CD4-positive, alpha-beta T cell (primary cell): ENCODE data around the gene ABCB9. TPM values are rescaled to one million over a fixed set of nuclear protein-coding genes. Genes with fewer than 3 reads are reported as not detected.

Source experiments
- ATAC-seq: fragments of 200-7000 bp; cut with Tn5 transposase; one replicate; pipeline ENCODE4 v1.10.0; 2022; ENCODE audit warnings: mild to moderate bottlenecking; ENCODE audit not compliant: poor library complexity
- CTCF ChIA-PET: fragments of 350-600 bp; sonication (Branson Sonifier 250); formaldehyde crosslinking; loops from one replicate; lab custom pipeline; 2021; ENCODE audit warnings: antibody characterized with exemption, inconsistent platforms; lab: Charles Lee
- POLR2A ChIA-PET: fragments of 350-600 bp; sonication (Branson Sonifier 250); formaldehyde crosslinking; loops from one replicate; lab custom pipeline; 2021; ENCODE audit warnings: antibody characterized with exemption, inconsistent platforms; lab: Charles Lee
- DNase-seq, 14 experiments: peaks; one replicate each; pipeline ENCODE4 v3.0.0-alpha.2; 2013 to 2020; ENCODE audit warnings: mixed read lengths in 2 of 14
- H3K27ac ChIP-seq, 2 donors: one replicate each; pipeline versions ENCODE4 v1.5.1 to v1.7.0; 2013; ENCODE audit warnings: low read length in 2 of 2, low read depth in 1 of 2, mild to moderate bottlenecking in 1 of 2
- H3K27me3 ChIP-seq, 2 experiments: 1 replicate in 1 of 2; 2 replicates in 1 of 2; pipeline versions ENCODE4 v1.6.1 to v1.7.0; 2013; ENCODE audit warnings: low read length in 2 of 2, control low read depth in 1 of 2, mild to moderate bottlenecking in 1 of 2, moderate library complexity in 1 of 2; ENCODE audit not compliant: insufficient read depth in 2 of 2, control insufficient read depth in 1 of 2
- H3K36me3 ChIP-seq: one replicate; pipeline ENCODE4 v1.6.1; 2013; ENCODE audit warnings: low read length, control low read depth; ENCODE audit not compliant: insufficient read depth
- H3K4me1 ChIP-seq: one replicate; pipeline ENCODE4 v1.6.1; 2013; ENCODE audit warnings: low read length, control low read depth; ENCODE audit not compliant: insufficient read depth
- H3K4me3 ChIP-seq: one replicate; pipeline ENCODE4 v1.5.1; 2013; ENCODE audit warnings: mild to moderate bottlenecking, low read length, moderate library complexity
- H3K9me3 ChIP-seq, 2 experiments: 1 replicate in 1 of 2; 2 replicates in 1 of 2; pipeline versions ENCODE4 v1.6.1 to v1.7.0; 2013; ENCODE audit warnings: low read length in 2 of 2, mild to moderate bottlenecking in 2 of 2, control low read depth in 1 of 2, moderate library complexity in 1 of 2; ENCODE audit not compliant: control insufficient read depth in 1 of 2, insufficient read depth in 1 of 2
- H3K27ac Mint-ChIP-seq: one replicate; pipeline ENCODE4 v1.8.0; 2020; ENCODE audit warnings: mixed read lengths
- H3K27me3 Mint-ChIP-seq: one replicate; pipeline ENCODE4 v1.8.0; 2021; ENCODE audit warnings: mixed read lengths
- H3K36me3 Mint-ChIP-seq: one replicate; pipeline ENCODE4 v1.8.0; 2021; ENCODE audit warnings: low read depth, mixed read lengths
- H3K4me1 Mint-ChIP-seq: one replicate; pipeline ENCODE4 v1.8.0; 2021; ENCODE audit warnings: low read depth, mixed read lengths
- H3K4me3 Mint-ChIP-seq: one replicate; pipeline ENCODE4 v1.8.0; 2020; ENCODE audit warnings: mild to moderate bottlenecking, mixed read lengths
- H3K9me3 Mint-ChIP-seq: one replicate; pipeline ENCODE4 v1.8.0; 2020; ENCODE audit warnings: mixed read lengths
- CTCF ChIP-seq: fragments of 200-600 bp; IDR thresholded peaks from one replicate; pipeline ENCODE4 v1.8.0; 2022; ENCODE audit warnings: antibody characterized with exemption, mild to moderate bottlenecking
- intact Hi-C, 2 experiments: fragments of 100-400 bp; cut with DNase I in 1 of 2; cut with micrococcal nuclease in 1 of 2; formaldehyde crosslinking; loops; one replicate each; pipeline versions ENCODE4 v1.15.1 to v1.9.0; 2023 to 2025; cut with DNase I, micrococcal nuclease
- total RNA-seq, 174 experiments: library from RNA in 2 of 174; stranded (reverse) in 2 of 174; gene quantifications; one replicate each; pipeline ENCODE4 v1.2.3 and lab custom pipeline; 2021 to 2026

The ABCB9 gene
- total RNA-seq, 2 experiments from 2014 or later: 5.4 to 6.2 TPM

GRCh38 chr12:122963941-122964265, 2.4 kb downstream of the ABCB9 start:
- no peak for TF ChIP-seq CTCF
- no peaks in the 10 kb centered on the region for H3K9me3 ChIP-seq
- Mint-ChIP-seq H3K9me3 (no peaks in the 10 kb centered on the region), H3K27me3 (no peaks in the 10 kb centered on the region), H3K4me3 (no peak overlapping the region), H3K27ac (no peak overlapping the region), H3K36me3 (no peaks in the 10 kb centered on the region), H3K4me1 (peaks cover 5% of the 10 kb centered on the region)
- H3K4me3 ChIP-seq: no peak overlapping the region
- no peak for DNase-seq
- ATAC-seq: no peak
- H3K27ac ChIP-seq: no peak overlapping the region
- no peaks in the 10 kb centered on the region for H3K36me3 ChIP-seq
- intact Hi-C loops: no loop called here
- peaks cover 28% of the 10 kb centered on the region for H3K4me1 ChIP-seq
- POLR2A ChIA-PET: no interaction called here
- no peaks in the 10 kb centered on the region for H3K27me3 ChIP-seq
- CTCF ChIA-PET: no interaction called here

GRCh38 chr12:122961531-122962329, 4.5 kb downstream of the ABCB9 start:
- POLR2A ChIA-PET: no interaction called here
- Mint-ChIP-seq H3K27me3 (no peaks in the 10 kb centered on the region), H3K27ac (no peak overlapping the region), H3K9me3 (no peaks in the 10 kb centered on the region), H3K4me1 (peaks cover 5% of the 10 kb centered on the region), H3K4me3 (no peak overlapping the region), H3K36me3 (no peaks in the 10 kb centered on the region)
- Histone ChIP-seq H3K36me3 (no peaks in the 10 kb centered on the region), H3K9me3 (no peaks in the 10 kb centered on the region), H3K4me1 (peaks cover 25% of the 10 kb centered on the region), H3K4me3 (no peak overlapping the region), H3K27me3 (no peaks in the 10 kb centered on the region), H3K27ac (no peak overlapping the region)
- DNase-seq: no peak
- CTCF ChIA-PET: no interaction called here
- no peak for TF ChIP-seq CTCF
- intact Hi-C loops: no loop called here
- no peak for ATAC-seq

GRCh38 chr12:122960193-122960569, 6.1 kb downstream of the ABCB9 start:
- Mint-ChIP-seq H3K4me3 (no peak overlapping the region), H3K4me1 (peaks cover 5% of the 10 kb centered on the region), H3K27me3 (no peaks in the 10 kb centered on the region), H3K27ac (no peak overlapping the region), H3K36me3 (no peaks in the 10 kb centered on the region), H3K9me3 (no peaks in the 10 kb centered on the region)
- Histone ChIP-seq H3K27me3 (no peaks in the 10 kb centered on the region), H3K9me3 (no peaks in the 10 kb centered on the region), H3K36me3 (no peaks in the 10 kb centered on the region), H3K27ac (no peak overlapping the region), H3K4me1 (peaks cover 12% of the 10 kb centered on the region), H3K4me3 (no peak overlapping the region)
- no peak for TF ChIP-seq CTCF
- ChIA-PET CTCF (no interaction called here), POLR2A (no interaction called here)
- DNase-seq (no peak), ATAC-seq (no peak)
- intact Hi-C loops: no loop called here
